Ascending aorta (tissue), 2 donors: ENCODE results near the gene RASGRF2. TPM values are rescaled to one million over a fixed set of nuclear protein-coding genes. Genes with fewer than 3 reads are reported as not detected.
A peak's percentile ranks its signal among the peaks of the same experiment; 100 is the strongest.

Experiments used
- DNase-seq, 2 donors: peaks; one replicate each; pipeline ENCODE4 v3.0.0-alpha.2; 2019; ENCODE audit warnings: low spot score in 2 of 2
- H3K27ac ChIP-seq, 2 donors: fragments of 200-600 bp; sonication (generic); one replicate each; pipeline ENCODE4 v1.5.1; 2016 to 2017; ENCODE audit warnings: mild to moderate bottlenecking in 1 of 2
- H3K27me3 ChIP-seq: fragments of 200-600 bp; sonication (generic); one replicate; pipeline ENCODE4 v1.5.1; 2017
- H3K36me3 ChIP-seq, 2 donors: fragments of 200-600 bp; sonication (generic); one replicate each; pipeline ENCODE4 v1.5.1; 2016
- H3K4me1 ChIP-seq, 2 donors: fragments of 200-600 bp; sonication (generic); one replicate each; pipeline ENCODE4 v1.5.1; 2016 to 2017; ENCODE audit warnings: mild to moderate bottlenecking in 1 of 2
- H3K4me3 ChIP-seq, 2 donors: fragments of 200-600 bp; sonication (generic); one replicate each; pipeline ENCODE4 v1.5.1; 2016 to 2017; ENCODE audit warnings: mild to moderate bottlenecking in 1 of 2
- H3K9me3 ChIP-seq, 2 donors: fragments of 200-600 bp; sonication (generic); one replicate each; pipeline ENCODE4 v1.5.1; 2016
- intact Hi-C: fragments of 100-400 bp; cut with DNase I; formaldehyde crosslinking; loops from one replicate; pipeline ENCODE4 v1.15.1; 2023
- total RNA-seq: library from RNA; depleted of rRNA; stranded (reverse); fragments of >200 nt; gene quantifications from one replicate; pipeline ENCODE4 v1.1.0, GENCODE V29; 2016
- TF ChIP-seq, protein P1 (sequence below), 3 experiments: fragments of 200-600 bp in 2 of 3; fragments of 450-650 bp in 1 of 3; sonication (generic) in 2 of 3; IDR thresholded peaks; one replicate each; pipeline ENCODE4 v1.5.1; 2016 to 2019; ENCODE audit warnings: antibody characterized with exemption in 3 of 3, mild to moderate bottlenecking in 1 of 3, moderate library complexity in 1 of 3

RASGRF2 gene
- total RNA-seq, 1 donor from 2014 or later, result 16.9 TPM

- peak overlapping the region; percentile 14 to 22 for H3K27ac ChIP-seq
- DNase-seq, result no peak
Observed at GRCh38 chr5:80985600-80986228, 25.6 kb downstream of the RASGRF2 start.

DNA sequence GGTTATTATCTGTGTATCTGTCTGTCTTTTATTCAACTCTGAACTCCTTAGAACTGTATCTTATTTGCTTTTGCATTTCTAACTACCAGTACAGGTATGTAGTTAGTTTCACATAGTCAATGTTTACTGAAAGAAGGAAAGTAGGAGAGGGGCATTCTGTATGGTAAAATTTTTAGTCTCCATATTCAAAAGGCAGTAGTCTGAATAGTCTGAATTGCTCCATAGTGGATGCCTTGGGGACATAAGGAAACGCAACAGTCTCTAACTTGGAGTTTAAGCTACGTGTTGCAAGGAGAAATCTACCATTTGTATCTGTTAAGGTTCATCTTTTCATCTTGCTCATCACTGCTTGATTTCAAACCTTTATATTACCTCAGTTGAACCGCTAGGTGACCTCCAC, 26.2 kb downstream of the RASGRF2 start:
- DNase-seq, result no peak
- no peaks in the 10 kb centered on the region for H3K4me1 ChIP-seq
- intact Hi-C loops, result no loop called here
- no peaks in the 10 kb centered on the region for H3K36me3 ChIP-seq
- no peaks in the 10 kb centered on the region for H3K27me3 ChIP-seq
- H3K4me3 ChIP-seq, result no peak overlapping the region
- peak overlapping the region in 1 of 2 donors; percentile 14 for H3K27ac ChIP-seq
- H3K9me3 ChIP-seq, result no peaks in the 10 kb centered on the region
- TF ChIP-seq, protein P1, sequence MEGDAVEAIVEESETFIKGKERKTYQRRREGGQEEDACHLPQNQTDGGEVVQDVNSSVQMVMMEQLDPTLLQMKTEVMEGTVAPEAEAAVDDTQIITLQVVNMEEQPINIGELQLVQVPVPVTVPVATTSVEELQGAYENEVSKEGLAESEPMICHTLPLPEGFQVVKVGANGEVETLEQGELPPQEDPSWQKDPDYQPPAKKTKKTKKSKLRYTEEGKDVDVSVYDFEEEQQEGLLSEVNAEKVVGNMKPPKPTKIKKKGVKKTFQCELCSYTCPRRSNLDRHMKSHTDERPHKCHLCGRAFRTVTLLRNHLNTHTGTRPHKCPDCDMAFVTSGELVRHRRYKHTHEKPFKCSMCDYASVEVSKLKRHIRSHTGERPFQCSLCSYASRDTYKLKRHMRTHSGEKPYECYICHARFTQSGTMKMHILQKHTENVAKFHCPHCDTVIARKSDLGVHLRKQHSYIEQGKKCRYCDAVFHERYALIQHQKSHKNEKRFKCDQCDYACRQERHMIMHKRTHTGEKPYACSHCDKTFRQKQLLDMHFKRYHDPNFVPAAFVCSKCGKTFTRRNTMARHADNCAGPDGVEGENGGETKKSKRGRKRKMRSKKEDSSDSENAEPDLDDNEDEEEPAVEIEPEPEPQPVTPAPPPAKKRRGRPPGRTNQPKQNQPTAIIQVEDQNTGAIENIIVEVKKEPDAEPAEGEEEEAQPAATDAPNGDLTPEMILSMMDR (IDR thresholded peaks at IDR 0.05), result no peak

More at GRCh38 chr5:80985600-80986228, 25.6 kb downstream of the RASGRF2 start:
- no peaks in the 10 kb centered on the region for H3K9me3 ChIP-seq
- H3K36me3 ChIP-seq, result no peaks in the 10 kb centered on the region
- no peaks in the 10 kb centered on the region for H3K27me3 ChIP-seq
- TF ChIP-seq, protein P1 (IDR thresholded peaks at IDR 0.05), result no peak
- no peaks in the 10 kb centered on the region for H3K4me1 ChIP-seq
- intact Hi-C loops, result no loop called here
- no peak overlapping the region for H3K4me3 ChIP-seq

DNA sequence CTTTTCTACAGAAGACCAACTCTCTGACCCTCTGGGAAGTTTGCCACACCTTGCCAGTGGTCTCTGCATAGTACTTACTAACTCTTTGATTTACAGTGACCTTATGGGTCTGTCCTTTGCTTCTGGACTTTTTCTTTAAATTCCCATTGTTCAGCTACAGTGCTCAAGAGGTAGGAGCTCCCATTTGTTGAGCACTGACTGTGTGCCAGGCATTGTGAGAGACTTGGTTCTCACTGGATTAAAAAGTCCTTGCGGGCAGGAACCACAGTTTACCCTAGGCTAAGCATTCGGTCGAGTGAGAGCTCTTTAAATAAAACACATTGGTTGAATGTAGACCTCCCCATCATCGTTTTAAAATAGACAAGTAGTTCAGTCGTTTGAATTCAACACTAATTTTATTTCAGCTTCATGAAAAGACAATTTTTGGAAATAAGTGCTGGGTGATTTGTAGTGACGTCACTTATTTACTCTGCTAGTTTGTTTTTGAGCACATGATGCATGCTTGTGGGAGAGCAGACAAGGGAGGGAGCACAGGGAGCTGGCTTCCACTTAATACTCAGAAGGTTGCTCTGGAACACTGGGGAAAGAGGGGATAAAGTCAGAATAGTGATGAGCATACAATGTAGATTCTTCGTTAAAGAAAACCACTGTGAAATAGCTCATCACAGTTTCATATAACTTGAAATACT, 27.1 kb downstream of the RASGRF2 start:
- intact Hi-C loops, result no loop called here
- TF ChIP-seq, protein P1 (IDR thresholded peaks at IDR 0.05), result no peak
- Histone ChIP-seq H3K27me3 (no peaks in the 10 kb centered on the region), H3K27ac (peak overlapping the region in 1 of 2 donors; percentile 14), H3K4me1 (no peaks in the 10 kb centered on the region), H3K9me3 (no peaks in the 10 kb centered on the region), H3K4me3 (no peak overlapping the region), H3K36me3 (no peaks in the 10 kb centered on the region)
- no peak for DNase-seq

DNA sequence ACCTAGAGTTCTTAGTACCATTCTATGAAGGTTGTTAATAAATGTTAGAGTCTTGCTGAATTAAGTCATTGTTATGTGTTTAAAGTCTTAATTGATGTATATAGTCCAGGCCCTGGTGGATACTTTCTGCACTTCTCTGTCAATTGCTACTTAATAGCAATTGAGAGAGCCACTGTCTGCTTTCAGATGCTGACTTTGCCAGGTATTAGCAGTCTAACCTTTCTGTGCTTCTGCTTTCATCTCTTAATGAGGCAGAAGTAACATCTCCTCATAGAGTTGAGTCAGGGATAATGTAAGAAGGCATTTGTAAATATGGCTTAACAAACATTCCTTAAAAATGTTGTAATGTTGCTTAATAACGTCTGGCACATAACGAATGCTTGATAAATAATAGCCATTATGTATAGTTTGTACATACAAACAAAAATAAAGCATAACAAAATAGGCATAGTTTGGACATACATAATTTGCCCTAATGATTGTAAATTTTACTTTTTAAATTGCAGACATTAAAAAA, 28.3 kb downstream of the RASGRF2 start:
- intact Hi-C loops, result no loop called here
- DNase-seq, result no peak

DNA sequence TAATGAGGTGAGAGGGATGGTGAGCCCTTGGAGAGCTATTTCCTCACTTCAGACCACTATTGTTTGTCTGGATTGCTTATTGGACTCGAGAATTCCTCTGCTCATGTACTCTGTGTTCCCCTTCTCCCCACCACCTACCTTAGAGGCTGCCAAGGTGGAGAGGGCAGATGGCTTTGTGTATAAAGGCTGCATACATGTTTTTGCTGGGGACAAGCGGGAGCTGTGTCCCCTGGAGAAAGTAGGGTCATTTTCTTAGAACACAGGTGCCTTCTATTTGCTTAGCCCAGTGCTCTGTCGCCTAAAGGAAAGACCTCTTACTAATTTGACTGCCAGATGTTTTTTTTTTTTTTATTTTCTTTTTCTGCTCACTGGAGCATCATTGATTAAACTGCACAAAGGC, 29.7 kb downstream of the RASGRF2 start:
- no peaks in the 10 kb centered on the region for H3K9me3 ChIP-seq
- H3K4me3 ChIP-seq, result no peak overlapping the region
- TF ChIP-seq, protein P1 (IDR thresholded peaks at IDR 0.05), result no peak
- H3K4me1 ChIP-seq, result no peaks in the 10 kb centered on the region
- no peaks in the 10 kb centered on the region for H3K36me3 ChIP-seq
- intact Hi-C loops, result no loop called here
- no peaks in the 10 kb centered on the region for H3K27me3 ChIP-seq
- no peak overlapping the region for H3K27ac ChIP-seq
- DNase-seq, result no peak

More for the DNA sequence above, 28.3 kb downstream of the RASGRF2 start:
- no peaks in the 10 kb centered on the region for H3K4me1 ChIP-seq
- no peak overlapping the region for H3K4me3 ChIP-seq
- H3K27me3 ChIP-seq, result no peaks in the 10 kb centered on the region
- TF ChIP-seq, protein P1 (IDR thresholded peaks at IDR 0.05), result no peak
- no peaks in the 10 kb centered on the region for H3K9me3 ChIP-seq
- H3K36me3 ChIP-seq, result no peaks in the 10 kb centered on the region
- no peak overlapping the region for H3K27ac ChIP-seq
